ENCODE results near the gene SOD3. TPM values are rescaled to one million over a fixed set of nuclear protein-coding genes. Genes with fewer than 3 reads are reported as not detected.

Gene SOD3
- polyA plus RNA-seq, 1 donor: 7.7 TPM

DNA sequence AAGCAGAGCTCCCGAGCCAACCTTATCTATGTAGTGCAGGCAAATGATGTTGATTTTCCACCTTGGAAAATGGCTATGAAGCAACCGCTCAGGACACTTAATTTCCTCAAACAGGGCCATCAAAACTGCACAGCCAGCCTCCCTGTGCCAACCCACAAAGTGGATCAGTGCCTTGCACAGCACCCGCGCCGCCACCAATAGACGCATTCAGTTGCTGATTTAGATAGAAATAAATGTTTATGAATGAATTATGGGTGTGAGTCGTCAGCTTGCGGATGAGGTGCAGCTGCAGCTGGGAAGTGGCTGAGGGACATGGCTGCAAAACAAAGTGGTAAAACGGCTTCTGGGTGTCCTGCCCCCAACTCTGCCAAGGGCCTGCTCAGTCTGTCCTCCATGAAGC is 47.0 kb downstream of the SOD3 start:
- DNase-seq: no peak

DNA sequence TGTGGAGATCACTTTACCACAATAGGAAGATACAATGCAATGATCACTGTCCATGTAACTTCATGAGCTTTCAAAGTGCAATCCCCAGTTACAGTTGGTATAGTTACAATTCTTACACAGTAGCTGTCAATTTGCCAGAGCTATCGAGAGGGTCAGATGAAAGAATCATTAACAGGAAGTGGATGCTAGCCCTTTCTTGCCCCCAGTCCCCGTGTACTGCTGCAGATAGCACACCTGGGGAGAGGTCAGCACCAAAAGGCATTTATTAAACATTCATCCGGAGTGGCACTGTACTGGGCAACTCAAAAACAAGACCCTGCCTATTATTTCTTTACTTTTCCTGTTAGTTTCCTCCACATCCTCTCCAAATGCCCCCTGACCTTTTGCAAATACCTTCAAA is 47.7 kb downstream of the SOD3 start:
- DNase-seq: no peak

GRCh38 chr4:24845132-24845531 is 49.8 kb downstream of the SOD3 start:
- no peak for DNase-seq

DNA sequence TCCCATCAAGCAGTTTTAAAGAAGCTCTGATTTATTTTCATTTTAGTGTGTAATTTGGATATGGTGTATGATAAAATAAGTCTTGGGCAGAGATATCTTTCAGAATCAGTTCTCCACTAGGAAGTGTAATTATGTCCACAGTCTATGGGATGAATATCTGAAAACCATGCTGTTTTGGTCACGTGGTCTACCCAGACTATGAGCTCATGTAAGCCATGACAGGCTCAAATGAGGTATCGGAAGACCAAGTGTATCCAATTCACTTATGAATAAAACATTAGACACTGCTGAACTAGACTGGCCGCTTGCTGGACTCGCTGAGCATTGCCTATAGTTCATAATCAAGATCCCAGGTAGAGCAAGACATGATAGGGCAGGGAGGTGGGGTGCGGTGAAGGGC is 50.5 kb downstream of the SOD3 start:
- DNase-seq: no peak

GRCh38 chr4:24846716-24847115 is 51.3 kb downstream of the SOD3 start:
- DNase-seq: no peak

DNA sequence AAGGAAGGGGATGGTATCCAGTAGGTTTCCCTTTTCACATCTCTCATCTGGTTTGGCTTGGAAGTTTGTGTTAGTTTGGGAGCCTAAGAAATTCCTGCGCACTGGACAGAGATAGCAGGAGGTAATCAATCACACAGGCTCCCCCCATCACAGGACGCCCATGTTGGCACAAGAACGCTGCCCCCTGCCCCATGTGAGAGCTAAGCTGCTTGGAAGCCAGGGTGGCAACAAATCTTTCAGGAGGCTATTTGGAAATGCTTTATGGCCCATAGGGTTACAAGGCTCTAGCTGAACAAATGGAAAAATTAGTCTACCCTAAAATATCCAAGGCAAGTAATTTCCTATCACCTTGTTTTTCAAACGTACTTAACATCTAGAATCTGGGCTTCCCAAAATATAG is 54.0 kb downstream of the SOD3 start:
- no peak for DNase-seq

- peak; percentile 29 for DNase-seq
Measured at GRCh38 chr4:24849756-24850155, 54.4 kb downstream of the SOD3 start.

Other genes starting within 250 kb of the SOD3 start
- 290 TPM for gene DHX15, start 211.0 kb upstream of the SOD3 start, polyA plus RNA-seq (ENCODE audit: insufficient read length)
- 19.7 TPM for gene CCDC149, start 117.5 kb downstream of the SOD3 start, polyA plus RNA-seq (ENCODE audit: insufficient read length)
- gene LGI2, start 235.4 kb downstream of the SOD3 start, polyA plus RNA-seq (ENCODE audit: insufficient read length): 26.7 TPM

Measured in left kidney (tissue), 2 donors.